ENCODE data around the gene DAND5.

DNA sequence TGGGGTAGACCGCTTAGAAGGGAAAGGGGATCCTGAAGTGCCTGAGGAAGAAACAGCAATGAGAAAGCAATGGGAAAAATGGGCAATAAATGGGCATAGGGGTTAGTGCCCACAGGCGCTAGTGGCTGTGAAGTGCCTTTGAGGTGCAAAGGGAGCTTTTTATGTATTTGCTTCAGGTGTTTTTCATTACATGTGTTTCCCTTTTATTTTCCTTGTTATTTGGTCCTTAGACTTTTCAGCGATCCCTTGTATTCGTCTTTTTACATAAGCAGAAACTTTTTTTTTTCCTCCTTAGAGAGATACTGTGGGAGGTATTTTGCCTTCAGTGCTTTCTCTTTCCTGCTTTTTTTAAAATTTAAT is 45.5 kb downstream of the DAND5 start:
- TF ChIP-seq, protein P1, sequence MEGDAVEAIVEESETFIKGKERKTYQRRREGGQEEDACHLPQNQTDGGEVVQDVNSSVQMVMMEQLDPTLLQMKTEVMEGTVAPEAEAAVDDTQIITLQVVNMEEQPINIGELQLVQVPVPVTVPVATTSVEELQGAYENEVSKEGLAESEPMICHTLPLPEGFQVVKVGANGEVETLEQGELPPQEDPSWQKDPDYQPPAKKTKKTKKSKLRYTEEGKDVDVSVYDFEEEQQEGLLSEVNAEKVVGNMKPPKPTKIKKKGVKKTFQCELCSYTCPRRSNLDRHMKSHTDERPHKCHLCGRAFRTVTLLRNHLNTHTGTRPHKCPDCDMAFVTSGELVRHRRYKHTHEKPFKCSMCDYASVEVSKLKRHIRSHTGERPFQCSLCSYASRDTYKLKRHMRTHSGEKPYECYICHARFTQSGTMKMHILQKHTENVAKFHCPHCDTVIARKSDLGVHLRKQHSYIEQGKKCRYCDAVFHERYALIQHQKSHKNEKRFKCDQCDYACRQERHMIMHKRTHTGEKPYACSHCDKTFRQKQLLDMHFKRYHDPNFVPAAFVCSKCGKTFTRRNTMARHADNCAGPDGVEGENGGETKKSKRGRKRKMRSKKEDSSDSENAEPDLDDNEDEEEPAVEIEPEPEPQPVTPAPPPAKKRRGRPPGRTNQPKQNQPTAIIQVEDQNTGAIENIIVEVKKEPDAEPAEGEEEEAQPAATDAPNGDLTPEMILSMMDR (IDR thresholded peaks at IDR 0.05 in 8 of 11, conservative IDR thresholded peaks at IDR 0.05 in 3 of 11), result no peak
- TF ChIP-seq POLR2A (IDR thresholded peaks at IDR 0.05), result no peak

Measured in spleen (tissue), 7 donors.